Loucy (cell line): ENCODE measurements around the gene FZR1.
"Not testable (repeated sequence)": the region's sequence is repeated elsewhere in the genome, so short reads cannot be mapped to it uniquely, and the experiment has no call there.

Experiments used
- H2AFZ ChIP-seq: fragments of 200-600 bp; sonication (generic); 2 replicates; pipeline ENCODE4 v1.6.0; 2016; ENCODE audit warnings: antibody characterized with exemption, mild to moderate bottlenecking, low read length, moderate library complexity
- H3F3A ChIP-seq: fragments of 200-600 bp; 2 replicates; pipeline ENCODE4 v1.6.0; 2016; ENCODE audit warnings: antibody characterized with exemption, low read depth, mild to moderate bottlenecking
- H3K27me3 ChIP-seq: fragments of 200-600 bp; sonication (generic); 2 replicates; pipeline ENCODE4 v1.6.1; 2014; ENCODE audit warnings: low read length, mild to moderate bottlenecking; ENCODE audit not compliant: insufficient read depth, poor library complexity, severe bottlenecking
- H3K36me3 ChIP-seq: fragments of 200-600 bp; sonication (generic); 2 replicates; pipeline ENCODE4 v1.6.1; 2016; ENCODE audit warnings: low read length; ENCODE audit not compliant: insufficient read depth
- H3K4me1 ChIP-seq: fragments of 200-600 bp; sonication (generic); 2 replicates; pipeline ENCODE4 v1.5.1; 2014; ENCODE audit warnings: low read length, mild to moderate bottlenecking; ENCODE audit not compliant: insufficient read depth, poor library complexity, severe bottlenecking
- H3K4me2 ChIP-seq: fragments of 200-600 bp; sonication (generic); 2 replicates; pipeline ENCODE4 v1.6.0; 2014; ENCODE audit warnings: antibody characterized with exemption, low read length, low read depth, mild to moderate bottlenecking; ENCODE audit not compliant: poor library complexity, severe bottlenecking
- H3K4me3 ChIP-seq: fragments of 200-600 bp; sonication (generic); 2 replicates; pipeline ENCODE4 v1.5.1; 2014; ENCODE audit warnings: low read length, mild to moderate bottlenecking, mixed read lengths; ENCODE audit not compliant: poor library complexity, severe bottlenecking
- H3K79me2 ChIP-seq: fragments of 200-600 bp; sonication (generic); 2 replicates; pipeline ENCODE4 v1.6.1; 2014; ENCODE audit warnings: low read length; ENCODE audit not compliant: insufficient read depth
- H3K9ac ChIP-seq: fragments of 200-600 bp; sonication (generic); 2 replicates; pipeline ENCODE4 v1.6.0; 2014; ENCODE audit warnings: mild to moderate bottlenecking, low read depth, low read length, moderate library complexity; ENCODE audit not compliant: poor library complexity, severe bottlenecking
- H3K9me2 ChIP-seq: fragments of 200-600 bp; sonication (generic); replicated peaks from 2 replicates; pipeline ENCODE4 v1.6.1; 2016; ENCODE audit warnings: low read depth, low read length, mixed read lengths
- H3K9me3 ChIP-seq: fragments of 200-600 bp; sonication (generic); 2 replicates; pipeline ENCODE4 v1.6.1; 2014; ENCODE audit warnings: mild to moderate bottlenecking, antibody characterized with exemption, low read length, low read depth; ENCODE audit not compliant: insufficient read depth
- H4K20me1 ChIP-seq: fragments of 200-600 bp; sonication (generic); 2 replicates; pipeline ENCODE4 v1.6.0; 2014; ENCODE audit warnings: antibody characterized with exemption, low read length, mild to moderate bottlenecking; ENCODE audit not compliant: insufficient read depth, poor library complexity, severe bottlenecking
- CTCF ChIP-seq: fragments of 200-600 bp; sonication (generic); conservative IDR thresholded peaks from 2 replicates; pipeline ENCODE4 v1.5.1; 2014; ENCODE audit warnings: mild to moderate bottlenecking, antibody characterized with exemption, low read length
- EZH2phosphoT487 ChIP-seq: fragments of 200-600 bp; IDR thresholded peaks from 2 replicates; pipeline ENCODE4 v1.6.1; 2018; ENCODE audit warnings: antibody characterized with exemption, mild to moderate bottlenecking, moderate library complexity, borderline replicate concordance

The FZR1 gene

GRCh38 chr19:3580156-3580934 is 74.2 kb downstream of the FZR1 start:
- no peaks in the 10 kb centered on the region for H3K9me3 ChIP-seq
- H3K36me3 ChIP-seq = peaks cover 7% of the 10 kb centered on the region; the same call in 1 of the 2 replicates
- no peak for TF ChIP-seq CTCF
- no peak for TF ChIP-seq EZH2phosphoT487
- H4K20me1 ChIP-seq = no peaks in the 10 kb centered on the region
- no peak overlapping the region for H3K4me2 ChIP-seq
- 0 out of 2 replicates have a peak, but pooled peaks cover 3% of the 10 kb centered on the region for H3F3A ChIP-seq
- no peaks in the 10 kb centered on the region for H3K9me2 ChIP-seq
- no peaks in the 10 kb centered on the region for H3K27me3 ChIP-seq
- no peak overlapping the region for H3K9ac ChIP-seq
- no peaks in the 10 kb centered on the region for H3K4me1 ChIP-seq
- no peak overlapping the region for H2AFZ ChIP-seq
- H3K4me3 ChIP-seq = no peak overlapping the region
- no peaks in the 10 kb centered on the region for H3K79me2 ChIP-seq

GRCh38 chr19:3581792-3582191 is 75.7 kb downstream of the FZR1 start:
- H3K9me3 ChIP-seq, H3K79me2 ChIP-seq, H3K4me2 ChIP-seq, H3F3A ChIP-seq, H2AFZ ChIP-seq, H3K4me1 ChIP-seq, H3K9me2 ChIP-seq, H3K9ac ChIP-seq, H3K36me3 ChIP-seq, H3K4me3 ChIP-seq, H3K27me3 ChIP-seq, H4K20me1 ChIP-seq: not testable (repeated sequence)

- H3K9me3 ChIP-seq, H3K4me3 ChIP-seq, H3K9me2 ChIP-seq, H3K36me3 ChIP-seq, H3K9ac ChIP-seq, H3K27me3 ChIP-seq, H3F3A ChIP-seq, H4K20me1 ChIP-seq, H3K4me1 ChIP-seq, H2AFZ ChIP-seq, H3K4me2 ChIP-seq, H3K79me2 ChIP-seq: not testable (repeated sequence)
Observed at GRCh38 chr19:3584036-3584802, 78.1 kb downstream of the FZR1 start.

GRCh38 chr19:3585301-3586126 is 79.4 kb downstream of the FZR1 start, which contains the start of gene GIPC3:
GIPC3 (plus strand) TSS chr19:3585478; CDS start chr19:3585598, 120 bp downstream.
- Histone ChIP-seq H3K27me3 (no peaks in the 10 kb centered on the region), H3F3A (no peaks in the 10 kb centered on the region), H3K4me3 (no peak within 1 kb of the TSS), H3K79me2 (no peaks in the 10 kb centered on the region), H3K36me3 (no peaks in the 10 kb centered on the region), H3K4me1 (no peaks in the 10 kb centered on the region), H3K4me2 (no peak within 1 kb of the TSS), H3K9me3 (no peaks in the 10 kb centered on the region), H4K20me1 (no peaks in the 10 kb centered on the region), H3K9ac (no peak within 1 kb of the TSS), H2AFZ (no peak within 1 kb of the TSS), H3K9me2 (no peaks in the 10 kb centered on the region)
- TF ChIP-seq EZH2phosphoT487 = no peak
- no peak for TF ChIP-seq CTCF
